A549 (cell line): ENCODE results near the gene SCYGR2.

Source experiments
- CEBPB ChIP-seq, 2 experiments: fragments of >200 bp in 1 of 2; sonication (Bioruptor Twin) in 1 of 2; formaldehyde crosslinking in 1 of 2; IDR thresholded peaks; 2 replicates each; pipeline ENCODE4 v1.6.1; 2012 to 2016
- ELK1 ChIP-seq: fragments of 150-350 bp; IDR thresholded peaks from 2 replicates; pipeline ENCODE4 v1.6.1; 2014; ENCODE audit warnings: low read depth, mild to moderate bottlenecking, low read length
- EP300 ChIP-seq, 2 experiments: fragments of >200 bp; sonication (Bioruptor Twin); formaldehyde crosslinking; IDR thresholded peaks; 2 replicates in 1 of 2; 3 replicates in 1 of 2; pipeline ENCODE4 v1.6.1; 2016 to 2017
- TF ChIP-seq, protein P1 (sequence below): fragments of >200 bp; sonication (Bioruptor Twin); formaldehyde crosslinking; IDR thresholded peaks from 3 replicates; pipeline ENCODE4 v1.5.1; 2016

- TF ChIP-seq, protein P1, sequence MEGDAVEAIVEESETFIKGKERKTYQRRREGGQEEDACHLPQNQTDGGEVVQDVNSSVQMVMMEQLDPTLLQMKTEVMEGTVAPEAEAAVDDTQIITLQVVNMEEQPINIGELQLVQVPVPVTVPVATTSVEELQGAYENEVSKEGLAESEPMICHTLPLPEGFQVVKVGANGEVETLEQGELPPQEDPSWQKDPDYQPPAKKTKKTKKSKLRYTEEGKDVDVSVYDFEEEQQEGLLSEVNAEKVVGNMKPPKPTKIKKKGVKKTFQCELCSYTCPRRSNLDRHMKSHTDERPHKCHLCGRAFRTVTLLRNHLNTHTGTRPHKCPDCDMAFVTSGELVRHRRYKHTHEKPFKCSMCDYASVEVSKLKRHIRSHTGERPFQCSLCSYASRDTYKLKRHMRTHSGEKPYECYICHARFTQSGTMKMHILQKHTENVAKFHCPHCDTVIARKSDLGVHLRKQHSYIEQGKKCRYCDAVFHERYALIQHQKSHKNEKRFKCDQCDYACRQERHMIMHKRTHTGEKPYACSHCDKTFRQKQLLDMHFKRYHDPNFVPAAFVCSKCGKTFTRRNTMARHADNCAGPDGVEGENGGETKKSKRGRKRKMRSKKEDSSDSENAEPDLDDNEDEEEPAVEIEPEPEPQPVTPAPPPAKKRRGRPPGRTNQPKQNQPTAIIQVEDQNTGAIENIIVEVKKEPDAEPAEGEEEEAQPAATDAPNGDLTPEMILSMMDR = no peak
- TF ChIP-seq ELK1 (no peak), EP300 (IDR thresholded peaks at IDR 0.05) (no peak), CEBPB (IDR thresholded peaks at IDR 0.05) (no peak)
These were observed 9.2 kb downstream of the SCYGR2 start for GRCh38 chr2:227607941-227608340.
